Skeletal muscle satellite cell (primary cell): Measurements from ENCODE around the gene CTSS.
"Not testable (repeated sequence)": the region's sequence is repeated elsewhere in the genome, so short reads cannot be mapped to it uniquely, and the experiment has no call there.

Source experiments
- H3K27me3 ChIP-seq: 2 replicates; pipeline ENCODE4 v1.7.0; 2013; ENCODE audit warnings: low read length; ENCODE audit not compliant: control insufficient read depth, insufficient read depth
- H3K36me3 ChIP-seq: 2 replicates; pipeline ENCODE4 v1.7.0; 2013; ENCODE audit warnings: mild to moderate bottlenecking, control low read depth, low read length; ENCODE audit not compliant: insufficient read depth
- H3K4me1 ChIP-seq: 2 replicates; pipeline ENCODE4 v1.7.0; 2013; ENCODE audit warnings: low read length; ENCODE audit not compliant: control insufficient read depth, insufficient read depth
- H3K4me2 ChIP-seq: 2 replicates; pipeline ENCODE4 v1.7.0; 2013; ENCODE audit warnings: mild to moderate bottlenecking, low read length
- H3K4me3 ChIP-seq: 2 replicates; pipeline ENCODE4 v1.7.0; 2013; ENCODE audit warnings: low read length
- H3K9ac ChIP-seq: 2 replicates; pipeline ENCODE4 v1.7.0; 2013; ENCODE audit warnings: mild to moderate bottlenecking, low read depth, low read length, moderate library complexity
- H3K9me3 ChIP-seq: replicated peaks from 2 replicates; pipeline ENCODE4 v1.7.0; 2013; ENCODE audit warnings: mild to moderate bottlenecking, control low read depth, low read length

The CTSS gene

DNA sequence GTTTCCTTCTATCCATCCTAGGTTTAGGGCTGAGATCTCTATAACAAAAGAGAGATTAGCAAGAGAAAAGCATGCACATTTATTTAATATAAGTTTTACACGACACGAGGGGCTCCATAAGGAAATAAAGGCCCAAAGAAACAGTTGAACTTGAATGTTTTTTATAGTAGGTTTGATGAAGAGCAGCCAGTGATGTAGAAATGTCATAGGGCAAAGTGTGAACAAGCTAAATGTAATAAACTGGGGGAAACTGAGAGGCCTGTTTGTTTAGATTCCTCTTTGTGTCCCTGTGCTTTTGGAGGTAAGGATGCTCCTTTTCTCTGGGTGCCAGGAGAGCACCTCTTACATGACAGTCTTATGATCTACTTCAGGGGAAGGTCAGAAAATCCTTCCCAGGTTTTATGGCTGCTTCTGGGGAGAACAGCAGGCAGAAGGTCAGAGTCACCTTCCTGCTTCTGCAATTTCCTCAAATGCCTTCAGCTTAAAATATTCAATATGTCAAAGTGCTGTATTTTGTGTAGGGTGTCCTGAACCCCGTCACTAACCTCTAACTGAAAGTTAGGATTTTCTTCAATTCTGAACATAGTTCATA, 35.4 kb downstream of the CTSS start:
- Histone ChIP-seq H3K4me2 (no peak overlapping the region), H3K9ac (no peak overlapping the region), H3K36me3 (no peaks in the 10 kb centered on the region), H3K27me3 (no peaks in the 10 kb centered on the region), H3K4me3 (no peak overlapping the region), H3K9me3 (no peaks in the 10 kb centered on the region), H3K4me1 (no peaks in the 10 kb centered on the region)

DNA sequence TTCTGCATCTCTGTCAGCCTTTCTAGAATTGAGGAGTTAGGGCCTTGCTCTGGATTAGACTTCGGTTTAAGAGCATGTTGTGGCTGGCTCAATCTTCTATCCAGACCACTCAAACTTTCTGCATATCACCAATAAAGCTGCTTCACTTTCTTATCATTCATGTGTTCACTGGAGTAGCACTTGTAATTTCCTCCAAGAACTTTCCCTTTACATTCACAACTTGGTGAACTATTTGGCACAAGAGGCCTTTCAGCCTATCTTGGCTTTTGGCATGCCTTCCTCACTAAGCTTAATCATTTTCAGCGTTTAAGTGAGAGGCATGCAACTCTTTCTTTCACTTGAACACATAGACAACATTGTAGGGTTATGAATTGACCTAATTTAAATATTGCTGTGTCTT, 41.2 kb downstream of the CTSS start:
- no peak overlapping the region for H3K4me2 ChIP-seq
- H3K36me3 ChIP-seq: no peaks in the 10 kb centered on the region
- no peak overlapping the region for H3K4me3 ChIP-seq
- no peaks in the 10 kb centered on the region for H3K9me3 ChIP-seq
- H3K9ac ChIP-seq: no peak overlapping the region
- H3K4me1 ChIP-seq: no peaks in the 10 kb centered on the region
- no peaks in the 10 kb centered on the region for H3K27me3 ChIP-seq

DNA sequence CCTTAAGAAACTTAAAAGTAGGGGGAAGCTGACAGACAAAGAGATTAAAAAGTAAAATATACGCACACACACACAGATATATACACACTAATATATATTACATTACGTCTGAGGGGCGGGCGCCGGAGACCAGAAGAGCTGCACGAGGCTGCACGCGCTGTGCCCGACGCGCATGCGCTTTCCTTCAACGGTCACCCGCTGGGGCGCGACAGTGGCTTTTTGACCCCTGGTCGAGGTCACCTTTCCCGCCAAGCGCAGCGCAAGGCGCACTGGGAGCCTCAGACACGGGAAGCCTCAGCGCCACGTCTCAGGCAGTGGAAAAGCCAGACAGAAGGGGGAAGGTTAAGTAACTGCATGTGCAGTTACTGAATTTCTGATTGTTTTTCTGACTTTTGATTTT, 44.9 kb downstream of the CTSS start, which contains the start of gene HORMAD1:
TSS of gene HORMAD1 (minus strand) at position 193 of the 400 bp plus-strand sequence. CDS start 1,390 bp downstream, outside the sequence.
- H3K4me3 ChIP-seq: no peak within 1 kb of the TSS
- H3K27me3 ChIP-seq: no peaks in the 10 kb centered on the region
- H3K4me1 ChIP-seq: no peaks in the 10 kb centered on the region
- H3K36me3 ChIP-seq: no peaks in the 10 kb centered on the region
- no peak within 1 kb of the TSS for H3K4me2 ChIP-seq
- H3K9me3 ChIP-seq: no peaks in the 10 kb centered on the region
- no peak within 1 kb of the TSS for H3K9ac ChIP-seq

DNA sequence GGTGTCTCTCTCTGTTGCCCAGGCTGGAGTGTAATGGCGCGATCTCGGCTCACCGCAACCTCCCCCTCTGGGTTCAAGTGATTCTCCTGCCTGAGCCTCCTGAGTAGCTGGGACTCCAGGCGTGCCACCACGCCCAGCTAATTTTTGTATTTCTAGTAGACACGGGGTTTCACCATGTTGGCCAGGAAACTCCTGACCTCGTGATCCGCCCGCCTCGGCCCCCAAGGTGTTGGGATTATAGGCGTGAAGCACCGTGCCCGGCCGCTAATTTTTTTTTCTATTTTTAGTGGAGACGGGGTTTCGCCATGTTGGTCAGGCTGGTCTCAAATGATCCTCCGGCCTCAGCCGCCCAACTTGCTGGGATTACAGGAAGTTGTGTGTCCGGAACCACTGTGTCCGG, 45.5 kb downstream of the CTSS start:
- Histone ChIP-seq H3K4me3 (no peak overlapping the region), H3K4me2 (no peak overlapping the region), H3K9me3 (no peaks in the 10 kb centered on the region), H3K27me3 (no peaks in the 10 kb centered on the region), H3K36me3 (no peaks in the 10 kb centered on the region), H3K9ac (no peak overlapping the region), H3K4me1 (no peaks in the 10 kb centered on the region)

DNA sequence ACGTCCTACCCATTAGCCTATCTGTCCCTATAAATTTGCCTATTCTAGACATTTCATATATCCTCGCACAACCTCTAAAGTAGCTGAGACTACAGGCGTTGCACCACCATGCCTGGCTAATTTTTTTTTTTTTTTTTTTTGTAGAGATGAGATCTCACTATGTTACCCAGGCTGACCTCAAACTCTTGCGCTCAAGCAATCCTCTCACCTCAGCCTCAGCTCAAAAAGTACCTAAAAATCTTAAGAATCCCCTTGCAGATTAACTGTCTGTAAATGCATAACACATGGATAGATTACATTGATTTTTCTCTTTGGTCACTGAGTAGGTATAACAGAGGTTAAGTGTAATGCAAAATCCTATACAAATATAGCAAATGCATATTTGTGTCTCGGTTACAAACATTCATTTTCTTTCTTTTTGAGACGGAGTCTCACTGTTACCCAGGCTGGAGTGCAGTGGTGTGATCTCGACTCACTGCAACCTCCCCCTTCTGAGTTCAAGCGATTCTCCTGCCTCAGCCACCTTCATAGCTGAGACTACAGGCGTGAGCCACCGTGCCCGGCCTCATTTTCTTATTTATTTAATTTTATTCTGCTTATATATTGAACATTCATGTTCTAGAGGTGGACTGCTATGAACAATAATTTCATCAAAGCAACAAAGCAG, 47.2 kb downstream of the CTSS start:
- H3K4me2 ChIP-seq: no peak overlapping the region
- H3K9me3 ChIP-seq: no peaks in the 10 kb centered on the region
- no peak overlapping the region for H3K4me3 ChIP-seq
- no peaks in the 10 kb centered on the region for H3K4me1 ChIP-seq
- H3K36me3 ChIP-seq: no peaks in the 10 kb centered on the region
- no peaks in the 10 kb centered on the region for H3K27me3 ChIP-seq
- no peak overlapping the region for H3K9ac ChIP-seq

DNA sequence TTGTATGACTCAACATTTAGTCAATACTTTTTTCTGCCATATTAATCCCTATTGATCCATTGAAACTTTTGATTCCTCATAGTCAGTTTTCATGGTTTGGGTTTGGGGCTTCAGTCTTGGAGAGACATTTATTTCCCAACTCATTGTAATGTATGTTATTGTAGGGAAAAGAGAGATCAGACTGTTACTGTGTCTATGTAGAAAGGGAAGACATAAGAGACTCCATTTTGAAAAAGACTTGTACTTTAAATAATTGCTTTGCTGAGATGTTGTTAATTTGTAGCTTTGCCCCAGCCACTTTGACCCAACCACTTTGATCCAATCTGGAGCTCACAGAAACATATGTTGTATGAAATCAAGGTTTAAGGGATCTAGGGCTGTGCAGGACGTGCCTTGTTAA, 56.5 kb downstream of the CTSS start:
- not testable (repeated sequence) for H3K4me1 ChIP-seq, H3K36me3 ChIP-seq, H3K27me3 ChIP-seq, H3K4me3 ChIP-seq, H3K4me2 ChIP-seq, H3K9ac ChIP-seq, H3K9me3 ChIP-seq

DNA sequence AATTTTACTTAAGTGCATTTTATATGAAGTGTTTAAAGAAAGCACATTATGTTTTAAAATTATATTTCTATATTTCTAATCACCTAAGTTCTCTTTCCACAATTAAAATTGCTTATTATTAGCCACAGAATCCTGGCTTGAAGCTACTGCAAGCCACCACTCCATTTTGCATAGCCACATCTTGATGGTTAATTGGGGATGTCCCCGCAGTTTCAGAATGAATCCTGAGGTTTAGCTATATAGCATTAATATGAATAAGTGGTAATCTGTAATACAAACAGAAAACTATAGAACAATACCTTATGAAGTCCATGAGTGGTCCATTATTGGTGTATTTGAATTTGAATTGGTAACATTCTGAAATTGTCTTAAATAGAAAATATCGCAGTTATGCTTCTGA, 57.0 kb downstream of the CTSS start:
- Histone ChIP-seq H3K4me2 (no peak overlapping the region), H3K27me3 (no peaks in the 10 kb centered on the region), H3K9me3 (no peaks in the 10 kb centered on the region), H3K4me1 (no peaks in the 10 kb centered on the region), H3K36me3 (no peaks in the 10 kb centered on the region), H3K9ac (no peak overlapping the region), H3K4me3 (no peak overlapping the region)

DNA sequence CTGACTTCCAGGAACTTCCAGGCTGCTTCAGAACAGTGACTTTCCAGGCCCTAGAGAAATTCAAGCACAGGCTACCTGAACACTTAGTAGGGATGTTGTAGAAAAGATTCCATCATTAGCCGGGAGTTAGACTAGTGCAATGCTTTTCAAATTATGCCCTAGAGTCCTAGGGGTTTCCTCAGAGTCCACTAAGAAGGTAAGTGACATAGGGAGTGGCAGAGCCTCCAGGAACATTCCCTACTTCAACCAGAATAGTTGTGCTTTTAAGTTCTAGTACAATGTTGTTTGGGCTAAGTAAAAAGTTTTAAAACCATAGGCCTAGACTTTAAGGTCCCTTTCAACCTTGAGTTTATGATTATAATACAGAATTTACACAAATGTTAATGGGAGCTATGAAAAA, 59.5 kb downstream of the CTSS start:
- H3K4me2 ChIP-seq: no peak overlapping the region
- no peak overlapping the region for H3K9ac ChIP-seq
- no peak overlapping the region for H3K4me3 ChIP-seq
- no peaks in the 10 kb centered on the region for H3K9me3 ChIP-seq
- H3K27me3 ChIP-seq: peaks cover 3% of the 10 kb centered on the region
- no peaks in the 10 kb centered on the region for H3K4me1 ChIP-seq
- no peaks in the 10 kb centered on the region for H3K36me3 ChIP-seq

DNA sequence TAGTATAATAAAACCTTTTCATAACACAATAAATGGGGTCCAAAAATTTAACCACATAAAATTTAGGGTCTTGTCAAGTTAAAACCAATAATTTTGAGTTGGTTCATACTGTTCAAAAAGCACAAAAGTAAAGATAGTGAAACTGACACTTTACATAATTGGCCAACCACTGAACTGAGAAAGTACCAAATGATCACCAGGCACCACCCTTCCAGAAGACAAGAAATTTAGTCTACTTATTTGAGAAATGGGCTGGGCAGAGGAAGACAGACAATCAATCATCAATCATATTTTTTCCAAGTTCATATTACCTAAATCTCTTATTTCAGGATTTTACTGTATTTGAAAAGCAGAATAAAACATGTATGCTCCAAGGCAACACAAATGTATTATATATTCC, 62.2 kb downstream of the CTSS start:
- no peaks in the 10 kb centered on the region for H3K36me3 ChIP-seq
- H3K4me1 ChIP-seq: no peaks in the 10 kb centered on the region
- no peak overlapping the region for H3K4me3 ChIP-seq
- H3K9me3 ChIP-seq: no peaks in the 10 kb centered on the region
- H3K27me3 ChIP-seq: peaks cover 4% of the 10 kb centered on the region
- no peak overlapping the region for H3K9ac ChIP-seq
- H3K4me2 ChIP-seq: no peak overlapping the region

DNA sequence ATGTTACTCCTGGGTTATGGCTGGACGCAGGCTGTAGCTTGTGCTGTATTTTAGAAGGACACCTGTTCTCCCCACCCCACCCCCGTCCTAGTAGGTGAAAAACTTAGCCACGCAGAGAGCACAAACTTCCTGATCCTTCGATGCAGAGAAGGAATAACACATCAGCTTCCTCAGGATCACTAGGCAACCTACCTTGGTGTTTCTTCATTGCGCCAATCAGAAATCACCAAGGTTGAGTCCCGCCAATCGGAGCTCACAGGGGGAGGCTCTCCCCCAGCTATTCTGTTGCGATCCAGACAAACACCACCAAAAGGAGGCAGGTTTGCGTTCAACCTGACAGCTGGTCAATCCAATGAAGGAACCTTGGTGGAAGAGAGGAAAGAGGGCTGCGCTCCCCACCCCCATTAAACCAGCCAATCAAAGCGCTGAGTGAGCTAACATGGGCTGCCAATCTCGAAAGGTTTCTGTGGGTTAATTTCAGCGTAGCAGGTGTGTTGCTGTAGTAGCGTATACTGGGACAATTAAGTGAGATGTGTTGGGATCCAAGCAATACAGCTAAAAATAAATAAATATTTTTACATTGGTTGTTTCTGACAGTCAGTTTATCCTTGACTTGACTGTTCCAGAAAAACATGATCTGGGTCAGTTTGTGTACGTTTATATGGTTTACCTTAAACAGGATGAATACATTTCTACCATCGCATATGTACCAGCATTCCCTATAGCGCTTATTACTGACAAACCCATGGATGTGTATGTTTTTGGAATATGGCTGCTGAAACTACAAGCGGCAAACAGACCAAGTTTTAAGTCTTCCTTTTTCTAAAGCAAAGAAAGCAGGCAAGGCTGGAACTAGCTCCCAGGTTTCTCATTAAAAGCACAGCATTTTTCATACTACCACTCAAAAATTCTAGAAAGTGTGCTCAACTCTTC, 68.3 kb downstream of the CTSS start, which contains the start of gene GOLPH3L:
TSS of gene GOLPH3L (minus strand) at position 160 of the 933 bp plus-strand sequence. CDS start 2,316 bp downstream, outside the sequence.
- peak within 1 kb of the TSS; percentile 76 for H3K9ac ChIP-seq
- no peaks in the 10 kb centered on the region for H3K9me3 ChIP-seq
- no peaks in the 10 kb centered on the region for H3K4me1 ChIP-seq
- H3K4me2 ChIP-seq: peak within 1 kb of the TSS; percentile 83
- peak within 1 kb of the TSS; percentile 93 for H3K4me3 ChIP-seq
- H3K36me3 ChIP-seq: peaks cover 13% of the 10 kb centered on the region
- H3K27me3 ChIP-seq: peaks cover 4% of the 10 kb centered on the region

DNA sequence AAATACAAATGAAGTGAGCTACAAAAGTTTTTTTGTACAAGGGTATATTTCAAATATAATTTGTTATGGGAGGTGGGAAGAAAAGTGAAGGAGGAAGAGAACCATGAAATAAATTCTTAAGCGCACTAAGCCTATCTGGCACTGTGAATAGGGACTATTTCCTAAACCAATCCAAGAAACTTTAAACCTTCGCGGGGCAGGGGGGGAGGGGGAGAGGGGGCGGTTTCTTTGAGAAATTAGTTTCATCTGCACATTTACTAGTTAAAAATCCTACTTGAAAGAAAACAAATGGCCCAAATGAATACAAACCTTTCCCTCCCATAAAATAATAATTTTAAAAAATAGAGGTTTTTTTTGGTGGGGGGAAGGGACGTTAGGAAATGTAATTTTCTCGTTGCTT, 69.0 kb downstream of the CTSS start:
- peaks cover 13% of the 10 kb centered on the region for H3K36me3 ChIP-seq
- peak overlapping the region; percentile 83 for H3K4me2 ChIP-seq
- H3K27me3 ChIP-seq: peaks cover 4% of the 10 kb centered on the region
- H3K4me3 ChIP-seq: peak overlapping the region; percentile 93
- peak overlapping the region; percentile 76 for H3K9ac ChIP-seq
- H3K4me1 ChIP-seq: no peaks in the 10 kb centered on the region
- H3K9me3 ChIP-seq: no peaks in the 10 kb centered on the region
